ENCODE data around the gene C11orf91.
A peak's percentile ranks its signal among the peaks of the same experiment; 100 is the strongest.

Gene C11orf91

DNA sequence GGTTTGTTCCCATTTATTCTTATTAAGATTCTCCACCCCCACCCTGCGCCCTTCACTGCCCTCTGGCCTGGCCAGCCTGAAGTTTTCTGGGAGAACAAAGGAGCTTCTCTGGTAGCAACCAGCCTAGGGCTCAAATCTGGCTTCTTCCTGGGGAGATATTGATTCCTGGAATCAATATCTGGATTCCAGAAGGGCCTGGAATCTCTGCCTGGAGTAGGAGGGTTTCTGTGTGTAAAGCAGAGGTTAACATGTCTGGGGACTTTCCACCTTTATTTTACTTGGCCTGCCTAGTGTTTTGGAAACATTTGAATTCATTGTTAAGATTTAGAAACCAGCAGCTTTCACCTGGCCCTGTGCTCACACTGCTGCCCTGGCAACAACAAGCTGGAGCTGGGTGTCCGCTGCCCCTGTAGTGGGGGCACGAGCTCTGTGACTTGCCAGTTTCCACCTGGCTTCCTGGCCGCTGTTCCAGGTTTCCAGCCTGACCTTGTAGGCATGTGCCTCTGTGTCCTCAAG, 5.5 kb downstream of the C11orf91 start:
- DNase-seq (ENCODE audit: extremely low read depth, low read depth): no peak
- TF ChIP-seq, protein P1, sequence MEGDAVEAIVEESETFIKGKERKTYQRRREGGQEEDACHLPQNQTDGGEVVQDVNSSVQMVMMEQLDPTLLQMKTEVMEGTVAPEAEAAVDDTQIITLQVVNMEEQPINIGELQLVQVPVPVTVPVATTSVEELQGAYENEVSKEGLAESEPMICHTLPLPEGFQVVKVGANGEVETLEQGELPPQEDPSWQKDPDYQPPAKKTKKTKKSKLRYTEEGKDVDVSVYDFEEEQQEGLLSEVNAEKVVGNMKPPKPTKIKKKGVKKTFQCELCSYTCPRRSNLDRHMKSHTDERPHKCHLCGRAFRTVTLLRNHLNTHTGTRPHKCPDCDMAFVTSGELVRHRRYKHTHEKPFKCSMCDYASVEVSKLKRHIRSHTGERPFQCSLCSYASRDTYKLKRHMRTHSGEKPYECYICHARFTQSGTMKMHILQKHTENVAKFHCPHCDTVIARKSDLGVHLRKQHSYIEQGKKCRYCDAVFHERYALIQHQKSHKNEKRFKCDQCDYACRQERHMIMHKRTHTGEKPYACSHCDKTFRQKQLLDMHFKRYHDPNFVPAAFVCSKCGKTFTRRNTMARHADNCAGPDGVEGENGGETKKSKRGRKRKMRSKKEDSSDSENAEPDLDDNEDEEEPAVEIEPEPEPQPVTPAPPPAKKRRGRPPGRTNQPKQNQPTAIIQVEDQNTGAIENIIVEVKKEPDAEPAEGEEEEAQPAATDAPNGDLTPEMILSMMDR (IDR thresholded peaks at IDR 0.05; ENCODE audit: low read depth, low read length): no peak

DNA sequence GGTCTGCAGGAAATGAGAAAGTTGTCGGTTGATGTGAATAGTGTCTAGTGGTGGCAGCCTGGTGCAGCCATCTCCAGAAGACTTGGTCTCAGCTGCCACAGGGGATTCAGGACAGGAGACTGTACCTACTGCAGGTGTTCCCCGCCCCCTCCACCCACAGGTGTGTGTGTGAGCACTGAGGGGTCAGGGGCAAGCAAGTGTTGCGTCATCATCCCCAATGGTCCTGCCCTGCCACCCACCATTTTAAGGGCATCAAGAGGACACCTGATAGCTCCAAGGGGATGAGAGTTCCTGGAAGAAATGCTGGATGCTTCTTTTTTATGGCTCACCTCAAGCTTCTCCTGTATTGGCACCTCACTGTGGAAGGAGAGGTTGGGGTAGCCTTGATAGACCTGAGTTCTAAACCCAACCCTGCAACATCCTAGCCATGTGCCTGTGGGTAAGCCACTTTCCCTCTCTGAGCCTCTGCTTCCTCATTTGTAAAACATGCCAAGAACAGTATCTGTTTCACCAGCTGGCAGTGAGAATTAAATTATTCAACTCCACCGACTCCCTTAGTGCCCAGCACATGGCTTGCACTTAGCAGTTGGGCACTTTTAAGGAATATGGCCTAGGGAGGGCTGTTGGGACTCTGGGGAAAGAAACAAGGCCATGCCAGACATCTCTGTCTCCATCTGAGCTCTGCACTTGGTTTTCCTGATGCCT, 6.1 kb downstream of the C11orf91 start:
- TF ChIP-seq, protein P1 (IDR thresholded peaks at IDR 0.05; ENCODE audit: low read depth, low read length): no peak
- no peak for DNase-seq (ENCODE audit: extremely low read depth, low read depth)

DNA sequence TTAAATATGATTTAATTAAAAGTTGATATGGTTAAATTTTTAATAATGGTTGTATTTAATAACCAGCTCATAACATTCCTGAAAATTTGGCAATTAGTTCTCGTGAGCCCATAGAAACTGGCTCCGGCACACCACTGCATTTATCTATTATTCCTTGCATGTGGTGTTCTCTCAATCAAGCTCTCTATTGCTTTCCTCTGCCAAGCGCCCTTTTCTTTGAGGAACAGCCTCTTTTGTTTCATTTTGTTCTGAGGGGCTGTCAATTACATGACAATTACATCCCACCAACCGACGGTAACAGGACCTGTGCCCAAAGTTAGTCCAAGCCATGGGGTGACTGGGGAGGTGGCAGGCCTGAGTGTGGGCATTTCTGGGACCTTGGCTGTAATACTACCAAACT, 8.1 kb downstream of the C11orf91 start:
- DNase-seq (ENCODE audit: extremely low read depth, low read depth): no peak
- TF ChIP-seq, protein P1 (IDR thresholded peaks at IDR 0.05; ENCODE audit: low read depth, low read length): no peak

DNA sequence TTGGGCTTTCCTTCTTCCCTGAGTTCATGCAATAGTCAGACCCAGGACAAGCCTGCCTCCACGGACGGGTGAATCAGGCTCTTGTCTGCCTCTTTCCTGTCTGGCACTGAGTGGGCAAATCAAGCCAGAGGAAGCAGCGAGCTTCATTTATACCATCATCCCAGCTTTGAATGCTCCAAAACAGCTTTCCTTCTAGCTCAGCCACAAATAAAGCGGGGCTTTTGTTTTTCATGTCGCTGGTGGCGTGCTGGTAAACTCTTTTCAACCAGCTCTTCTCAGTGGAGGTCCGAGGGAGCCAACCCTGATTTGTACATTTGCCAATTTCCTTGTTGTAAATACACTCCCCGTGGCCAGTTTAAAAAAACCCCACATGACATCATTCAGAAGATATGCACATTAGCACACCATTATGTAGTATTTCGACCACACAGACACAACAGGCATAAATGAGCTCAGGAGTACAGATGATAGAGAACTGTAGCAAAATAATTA, 8.6 kb downstream of the C11orf91 start:
- peak; percentile 84 for DNase-seq (ENCODE audit: extremely low read depth, low read depth)
- TF ChIP-seq, protein P1 (IDR thresholded peaks at IDR 0.05; ENCODE audit: low read depth, low read length): no peak

DNA sequence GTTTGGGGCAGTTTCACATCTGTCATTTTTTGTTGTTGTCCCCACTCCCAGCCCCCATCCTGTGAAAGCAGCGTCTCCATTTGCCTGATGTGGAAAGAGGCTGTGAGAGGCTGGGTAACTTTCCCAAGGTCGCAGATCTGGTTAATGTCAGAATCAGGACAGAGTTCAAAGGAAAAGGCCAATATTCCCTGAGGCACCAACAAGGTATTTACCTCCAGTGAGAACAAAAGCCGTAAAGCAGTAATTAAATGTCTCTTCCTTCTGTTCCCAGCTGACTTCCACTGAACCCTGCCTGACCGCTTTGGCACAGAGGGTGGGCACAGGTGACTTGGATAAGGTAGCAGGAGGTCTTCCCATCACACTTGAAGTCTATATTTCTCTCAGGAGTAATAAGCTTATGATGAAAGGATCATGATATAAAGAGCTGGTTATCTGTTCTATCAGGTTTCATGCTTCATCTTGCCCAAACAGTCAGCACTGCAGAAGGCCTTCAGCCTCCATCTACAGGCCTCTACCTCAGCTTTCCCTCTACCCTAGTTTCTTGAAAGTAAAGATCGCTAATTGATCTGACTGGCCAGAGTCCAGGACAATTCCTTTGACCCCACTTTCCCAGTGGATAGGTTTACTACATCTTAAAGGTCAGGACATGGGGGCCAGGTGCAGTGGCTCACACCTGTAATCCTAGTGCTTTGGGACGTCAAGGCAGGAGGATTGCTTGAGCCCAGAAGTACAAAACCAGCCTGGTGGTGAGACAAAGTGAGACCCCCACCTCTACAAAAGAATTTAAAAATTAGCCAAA, 9.4 kb downstream of the C11orf91 start:
- TF ChIP-seq, protein P1 (IDR thresholded peaks at IDR 0.05; ENCODE audit: low read depth, low read length): no peak
- no peak for DNase-seq (ENCODE audit: extremely low read depth, low read depth)

DNA sequence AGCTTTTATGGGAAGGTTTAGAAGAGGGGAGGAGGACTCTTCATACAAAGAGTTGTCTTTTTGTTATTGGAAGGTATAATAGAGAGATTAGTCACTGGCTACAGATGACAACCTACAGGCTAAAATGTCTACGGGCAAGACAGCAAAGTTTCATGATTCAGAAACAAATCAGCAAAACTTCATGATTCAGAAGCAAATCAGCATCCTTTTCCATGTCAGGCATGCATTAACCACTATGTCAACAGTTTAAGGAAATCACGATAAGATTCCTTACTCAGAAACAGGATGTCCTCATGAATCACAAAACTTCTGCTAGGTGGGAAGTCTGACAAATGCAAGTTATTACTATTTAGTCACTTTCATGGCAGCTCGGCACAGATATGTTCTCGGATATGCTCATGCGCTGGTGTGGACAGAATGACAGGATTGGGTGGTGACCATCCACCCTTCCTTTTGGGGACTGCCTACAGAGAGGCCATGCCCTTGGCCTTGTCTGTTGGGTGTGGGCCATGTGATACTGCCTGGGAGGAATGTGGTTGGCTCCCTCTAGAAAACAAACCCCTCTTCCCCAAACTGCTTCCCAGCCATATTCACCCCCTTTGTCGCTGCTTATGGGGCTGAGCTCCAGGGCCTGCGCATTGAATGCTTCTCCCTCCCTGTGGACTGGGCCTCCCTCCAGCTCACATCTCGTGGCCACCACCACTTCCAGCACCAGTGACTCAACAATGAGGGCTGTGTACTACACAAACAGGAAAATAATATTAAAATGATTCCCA, 10.1 kb downstream of the C11orf91 start:
- TF ChIP-seq, protein P1 (IDR thresholded peaks at IDR 0.05; ENCODE audit: low read depth, low read length): no peak
- peak; percentile 76 for DNase-seq (ENCODE audit: extremely low read depth, low read depth)

All from AG09319 (cell line).